Activated T-helper 1 cell treated with anti-CD3 and anti-CD28 coated beads, Interleukin-2, amount 50 U/mL, for 16 hours (primary cell): ENCODE data around the gene RAP1GAP2.
A peak's percentile ranks its signal among the peaks of the same experiment; 100 is the strongest.
"Not testable (repeated sequence)": the region's sequence is repeated elsewhere in the genome, so short reads cannot be mapped to it uniquely, and the experiment has no call there.

Experiments used
- DNase-seq, 2 donors: peaks; one replicate each; pipeline ENCODE4 v3.0.0-alpha.2; 2020; ENCODE audit warnings: low read depth in 1 of 2, low spot score in 1 of 2

Gene RAP1GAP2

GRCh38 chr17:3036800-3037199, 240.6 kb downstream of the RAP1GAP2 start:
- DNase-seq: no peak

DNA sequence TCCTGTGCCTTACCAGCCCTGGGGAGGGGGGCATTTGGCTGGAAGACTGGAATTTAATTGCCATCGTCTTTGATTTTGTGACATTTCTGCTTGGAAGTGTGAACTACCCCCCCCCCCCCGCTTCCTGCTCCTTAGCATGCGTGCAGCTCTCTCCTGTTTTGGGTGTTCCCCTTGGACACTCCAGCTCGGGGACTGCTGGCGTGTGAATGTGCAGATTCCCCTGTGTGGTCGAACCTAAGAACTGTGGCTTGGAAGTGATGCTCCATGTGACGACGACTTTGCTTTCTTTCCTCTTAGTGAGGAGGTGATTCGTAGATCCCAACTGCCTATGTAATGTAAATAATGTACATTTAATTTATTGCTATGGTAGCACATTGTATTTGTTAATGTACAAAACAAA, 241.0 kb downstream of the RAP1GAP2 start:
- no peak for DNase-seq

GRCh38 chr17:3038941-3039340, 242.7 kb downstream of the RAP1GAP2 start:
- no peak for DNase-seq

DNA sequence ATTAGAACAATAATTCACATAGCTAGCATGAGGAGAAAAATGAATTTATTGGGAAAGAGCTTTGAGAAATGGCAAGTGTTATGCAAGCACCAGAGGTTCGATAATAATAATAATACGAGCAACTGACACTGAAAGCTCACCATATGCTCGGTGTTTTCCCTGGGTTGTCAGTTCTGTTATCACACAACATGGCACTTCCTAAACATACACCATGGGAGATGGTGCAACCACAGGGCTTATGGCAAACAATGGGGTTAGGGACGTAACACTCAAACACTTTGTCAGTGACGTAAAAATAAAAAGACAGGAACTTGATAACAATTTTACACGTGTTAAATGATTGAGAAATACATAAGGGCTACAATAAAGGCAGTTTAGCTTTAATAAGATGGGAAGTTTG, 243.5 kb downstream of the RAP1GAP2 start:
- DNase-seq: no peak

GRCh38 chr17:3040882-3041281, 244.6 kb downstream of the RAP1GAP2 start:
- DNase-seq: no peak

DNA sequence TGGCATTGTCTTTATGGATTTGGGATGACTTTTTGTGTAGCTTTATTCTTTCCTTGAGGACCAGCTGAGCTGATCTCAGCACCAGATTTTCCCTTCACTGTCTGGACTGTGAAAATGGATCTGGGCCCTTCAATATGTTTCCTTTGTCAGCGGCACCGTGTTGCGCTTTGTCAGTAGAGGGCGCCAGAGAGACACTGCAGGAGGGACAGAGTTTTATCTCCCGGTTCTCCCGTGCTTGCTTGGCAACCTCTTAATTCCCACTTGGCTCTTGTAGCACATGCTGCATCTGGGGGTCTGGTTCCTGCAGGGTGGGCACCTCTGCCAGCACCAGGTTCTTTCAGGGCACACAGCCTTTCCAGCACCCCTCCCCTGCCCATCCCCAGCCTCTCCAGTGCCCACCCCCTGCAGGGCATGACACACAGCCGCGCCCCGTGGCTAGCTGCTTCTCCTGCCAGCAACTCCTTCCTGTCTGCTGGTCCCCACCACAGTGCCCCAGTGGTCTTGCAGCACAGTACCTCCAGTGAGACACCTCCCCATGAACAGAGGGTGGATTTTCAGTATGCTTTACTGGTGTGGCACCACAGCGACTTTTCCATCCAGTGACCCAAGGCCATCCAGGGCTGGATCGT, 247.6 kb downstream of the RAP1GAP2 start:
- no peak for DNase-seq

DNA sequence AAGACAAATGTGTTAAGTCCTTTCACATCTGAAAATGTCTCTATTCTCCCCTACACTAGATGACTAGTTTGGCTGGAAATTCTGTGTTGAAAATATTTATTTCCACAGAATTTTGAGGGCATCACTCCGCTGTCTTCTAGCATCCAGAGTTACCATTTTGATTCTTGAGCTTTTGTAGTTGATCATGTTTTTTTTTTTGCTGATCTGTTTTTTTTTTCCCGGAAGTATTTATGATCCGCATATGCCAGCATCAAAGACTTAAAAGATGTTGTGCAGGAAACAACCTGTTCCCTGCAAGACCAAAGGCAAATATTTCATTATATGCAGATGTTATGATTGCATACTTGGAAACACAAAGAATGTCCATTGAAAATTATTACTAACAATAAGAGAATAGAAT, 250.5 kb downstream of the RAP1GAP2 start:
- no peak for DNase-seq

DNA sequence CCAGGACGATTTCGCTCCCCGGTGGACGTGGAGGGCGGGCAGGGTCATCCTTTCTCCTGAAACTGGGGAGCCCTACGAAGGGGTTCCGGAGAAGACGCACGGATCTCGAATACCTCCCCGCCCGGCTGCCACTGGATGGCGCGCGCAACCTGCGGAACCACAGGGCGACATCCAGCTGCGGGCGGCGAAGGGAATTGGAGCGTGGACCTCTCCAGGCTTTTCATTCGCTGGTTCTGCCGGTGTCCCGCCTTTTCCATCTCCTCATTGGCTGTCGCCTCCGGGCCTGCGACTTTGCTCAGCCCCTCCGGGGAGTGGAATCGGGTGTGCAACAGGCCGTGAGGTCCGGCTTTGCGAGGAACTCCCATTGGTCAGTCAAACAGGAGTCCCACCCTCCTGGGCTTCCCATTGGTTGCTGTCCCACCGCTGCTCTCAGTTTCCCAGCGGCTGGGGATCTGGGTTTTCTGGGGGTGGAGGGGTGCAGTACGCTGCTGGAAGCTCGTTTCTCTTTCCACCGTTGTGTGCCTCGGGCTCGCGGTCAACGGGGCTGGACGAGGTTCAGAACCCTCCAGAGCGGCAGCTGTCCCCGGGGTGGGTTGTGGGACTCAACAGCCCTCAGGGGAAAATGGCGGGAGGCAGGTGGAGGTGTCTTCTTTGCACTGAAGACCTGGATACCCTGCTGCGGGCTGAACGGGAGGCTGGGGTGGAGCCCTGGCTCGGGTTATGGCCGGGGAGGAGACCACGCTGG, 252.7 kb downstream of the RAP1GAP2 start:
- DNase-seq: peak; percentile 81 to 89

DNA sequence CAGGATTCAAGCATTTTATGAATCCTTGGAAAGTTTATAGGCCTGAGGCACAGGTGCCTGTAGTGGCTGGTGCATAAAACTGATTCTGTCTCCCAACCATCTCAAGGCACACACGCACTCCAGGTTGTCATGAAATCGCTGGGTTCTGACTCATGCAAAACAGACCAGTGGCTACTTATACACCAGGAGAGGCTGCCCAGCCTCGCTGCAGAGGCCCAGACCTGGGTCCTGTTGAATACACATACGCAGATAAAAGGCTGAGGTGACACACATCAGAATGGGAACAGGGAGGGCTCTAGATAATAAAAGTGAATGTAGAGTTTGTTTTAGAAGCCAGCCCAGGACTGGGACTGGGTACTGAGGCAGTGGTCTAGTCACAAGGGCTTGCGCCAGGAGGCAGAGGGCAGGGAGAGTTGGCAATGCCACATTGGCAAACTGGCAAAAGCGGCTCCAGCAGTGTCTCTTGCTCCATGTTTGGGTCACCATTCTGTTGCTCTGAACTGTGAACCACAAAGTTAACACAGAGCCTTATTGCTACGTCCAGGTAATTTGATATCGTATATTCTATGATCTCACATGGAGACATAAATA, 253.6 kb downstream of the RAP1GAP2 start:
- DNase-seq: no peak

- DNase-seq: not testable (repeated sequence)
Measured at GRCh38 chr17:3054868-3055267, 258.6 kb downstream of the RAP1GAP2 start.

- not testable (repeated sequence) for DNase-seq
Measured at GRCh38 chr17:3062824-3063377, 266.7 kb downstream of the RAP1GAP2 start.

DNA sequence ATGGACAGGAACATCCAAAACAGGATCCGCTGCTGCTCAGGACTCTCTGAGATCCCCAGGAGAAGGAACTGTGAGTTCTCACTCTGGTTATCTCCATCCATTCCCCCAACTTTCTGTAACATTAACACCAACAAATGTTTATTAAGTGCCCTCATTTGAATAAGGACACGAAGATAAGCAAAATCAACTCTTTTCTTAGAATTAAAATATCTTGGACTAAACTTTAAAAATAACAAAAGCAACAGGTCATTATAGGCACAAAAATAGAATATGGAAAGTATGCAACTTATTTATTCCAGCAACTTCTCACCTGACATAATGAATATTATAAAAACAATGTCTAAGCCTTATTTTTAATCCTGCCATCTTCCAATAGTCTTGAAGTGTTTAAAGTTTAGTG, 267.3 kb downstream of the RAP1GAP2 start, which contains the start of gene OR1D5:
OR1D5 (minus strand) TSS at position 101 of the 400 bp plus-strand sequence; CDS start at position 101, 0 bp downstream.
- DNase-seq: not testable (repeated sequence)

DNA sequence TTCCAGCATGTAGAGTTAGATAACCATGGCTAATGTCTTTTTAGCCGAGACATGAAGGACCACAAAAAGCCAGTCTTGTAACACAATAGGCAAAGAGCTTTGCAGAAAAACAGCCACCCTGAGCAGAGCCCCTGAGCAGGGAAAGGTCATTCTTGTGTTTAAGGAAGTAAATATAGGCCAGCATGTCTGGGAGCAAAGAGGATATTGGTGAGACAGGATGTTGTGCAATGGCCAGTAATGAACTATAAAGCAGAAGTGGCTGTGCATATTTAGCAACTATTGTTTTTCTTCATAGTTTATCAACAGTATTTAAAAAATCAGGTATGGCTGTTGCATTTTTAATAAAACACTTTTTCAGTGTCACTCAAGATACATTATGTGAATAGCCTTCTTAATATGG, 269.0 kb downstream of the RAP1GAP2 start:
- DNase-seq: not testable (repeated sequence)

DNA sequence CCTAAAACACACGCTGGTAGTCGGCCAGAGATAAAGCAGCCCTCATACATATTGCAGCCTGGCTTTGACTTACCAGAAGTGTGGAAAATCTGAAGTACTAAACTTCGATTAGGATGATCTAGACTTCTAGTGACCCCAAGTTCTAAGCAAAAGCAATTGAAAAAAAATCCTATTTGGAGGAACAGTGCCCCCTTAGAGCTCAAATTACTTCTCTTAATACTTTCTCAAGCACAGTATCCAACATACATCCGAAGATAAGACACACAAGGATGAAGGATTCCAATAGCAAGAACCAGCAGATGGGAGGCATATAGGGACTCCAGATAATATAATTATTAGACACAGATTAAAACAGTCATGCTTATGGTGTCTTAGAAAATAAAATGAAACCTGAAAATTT, 277.6 kb downstream of the RAP1GAP2 start:
- DNase-seq: not testable (repeated sequence)
